Measurements from ENCODE around the gene SCN4B.
A peak's percentile ranks its signal among the peaks of the same experiment; 100 is the strongest.

GRCh38 chr11:118145285-118146227 lies 7.1 kb downstream of the SCN4B start:
- TF ChIP-seq, protein P1, sequence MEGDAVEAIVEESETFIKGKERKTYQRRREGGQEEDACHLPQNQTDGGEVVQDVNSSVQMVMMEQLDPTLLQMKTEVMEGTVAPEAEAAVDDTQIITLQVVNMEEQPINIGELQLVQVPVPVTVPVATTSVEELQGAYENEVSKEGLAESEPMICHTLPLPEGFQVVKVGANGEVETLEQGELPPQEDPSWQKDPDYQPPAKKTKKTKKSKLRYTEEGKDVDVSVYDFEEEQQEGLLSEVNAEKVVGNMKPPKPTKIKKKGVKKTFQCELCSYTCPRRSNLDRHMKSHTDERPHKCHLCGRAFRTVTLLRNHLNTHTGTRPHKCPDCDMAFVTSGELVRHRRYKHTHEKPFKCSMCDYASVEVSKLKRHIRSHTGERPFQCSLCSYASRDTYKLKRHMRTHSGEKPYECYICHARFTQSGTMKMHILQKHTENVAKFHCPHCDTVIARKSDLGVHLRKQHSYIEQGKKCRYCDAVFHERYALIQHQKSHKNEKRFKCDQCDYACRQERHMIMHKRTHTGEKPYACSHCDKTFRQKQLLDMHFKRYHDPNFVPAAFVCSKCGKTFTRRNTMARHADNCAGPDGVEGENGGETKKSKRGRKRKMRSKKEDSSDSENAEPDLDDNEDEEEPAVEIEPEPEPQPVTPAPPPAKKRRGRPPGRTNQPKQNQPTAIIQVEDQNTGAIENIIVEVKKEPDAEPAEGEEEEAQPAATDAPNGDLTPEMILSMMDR (IDR thresholded peaks at IDR 0.05; ENCODE audit: control extremely low read depth in 1 of 3, insufficient read depth in 1 of 3, low read depth in 1 of 3, low read length in 3 of 3), result peak; percentile 75 to 90 (median 90)
- TF ChIP-seq CREB1 (IDR thresholded peaks at IDR 0.05) (no peak), MAFK (IDR thresholded peaks at IDR 0.05; ENCODE audit: low read depth, low read length) (no peak), FOSL1 (IDR thresholded peaks at IDR 0.05; ENCODE audit: insufficient read depth, low read depth, low read length) (no peak), KDM4A (IDR thresholded peaks at IDR 0.05; ENCODE audit: low read depth, low read length, severe bottlenecking) (peak; percentile 83), RXRA (IDR thresholded peaks at IDR 0.05; ENCODE audit: insufficient read depth, low read depth, low read length) (no peak), CBX5 (IDR thresholded peaks at IDR 0.05; ENCODE audit: low read depth, low read length) (no peak), POLR2A (IDR thresholded peaks at IDR 0.05; ENCODE audit: control extremely low read depth in 1 of 2, low read depth in 2 of 2, low read length in 2 of 2) (no peak), TBP (IDR thresholded peaks at IDR 0.05; ENCODE audit: low read depth, low read length) (0 out of 2 replicates have a peak, but pooled peaks have one; percentile 35)

Measured in H1 (cell line).